NB4 (cell line): ENCODE results near the gene ITPK1.

Source experiments
- MYC ChIP-seq: IDR thresholded peaks from 2 replicates; pipeline ENCODE4 v1.6.1; 2011; ENCODE audit warnings: low read depth, low read length
- POLR2A ChIP-seq: IDR thresholded peaks from 2 replicates; pipeline ENCODE4 v1.6.1; 2011; ENCODE audit warnings: mild to moderate bottlenecking; ENCODE audit not compliant: insufficient read length; ENCODE audit errors: extremely low read depth
- TF ChIP-seq, protein P1 (sequence below): IDR thresholded peaks from one replicate; pipeline ENCODE4 v1.5.1; 2012; ENCODE audit warnings: low read depth, low read length
- TF ChIP-seq, protein P2 (sequence below): IDR thresholded peaks from 2 replicates; pipeline ENCODE4 v1.6.1; 2011; ENCODE audit warnings: low read depth, low read length

GRCh38 chr14:93142854-93143652 lies 27.3 kb upstream of the ITPK1 start:
- TF ChIP-seq, protein P1, sequence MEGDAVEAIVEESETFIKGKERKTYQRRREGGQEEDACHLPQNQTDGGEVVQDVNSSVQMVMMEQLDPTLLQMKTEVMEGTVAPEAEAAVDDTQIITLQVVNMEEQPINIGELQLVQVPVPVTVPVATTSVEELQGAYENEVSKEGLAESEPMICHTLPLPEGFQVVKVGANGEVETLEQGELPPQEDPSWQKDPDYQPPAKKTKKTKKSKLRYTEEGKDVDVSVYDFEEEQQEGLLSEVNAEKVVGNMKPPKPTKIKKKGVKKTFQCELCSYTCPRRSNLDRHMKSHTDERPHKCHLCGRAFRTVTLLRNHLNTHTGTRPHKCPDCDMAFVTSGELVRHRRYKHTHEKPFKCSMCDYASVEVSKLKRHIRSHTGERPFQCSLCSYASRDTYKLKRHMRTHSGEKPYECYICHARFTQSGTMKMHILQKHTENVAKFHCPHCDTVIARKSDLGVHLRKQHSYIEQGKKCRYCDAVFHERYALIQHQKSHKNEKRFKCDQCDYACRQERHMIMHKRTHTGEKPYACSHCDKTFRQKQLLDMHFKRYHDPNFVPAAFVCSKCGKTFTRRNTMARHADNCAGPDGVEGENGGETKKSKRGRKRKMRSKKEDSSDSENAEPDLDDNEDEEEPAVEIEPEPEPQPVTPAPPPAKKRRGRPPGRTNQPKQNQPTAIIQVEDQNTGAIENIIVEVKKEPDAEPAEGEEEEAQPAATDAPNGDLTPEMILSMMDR = no peak
- TF ChIP-seq POLR2A (no peak), MYC (no peak)
- TF ChIP-seq, protein P2, sequence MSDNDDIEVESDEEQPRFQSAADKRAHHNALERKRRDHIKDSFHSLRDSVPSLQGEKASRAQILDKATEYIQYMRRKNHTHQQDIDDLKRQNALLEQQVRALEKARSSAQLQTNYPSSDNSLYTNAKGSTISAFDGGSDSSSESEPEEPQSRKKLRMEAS = no peak
